NCI-H146 treated with DMSO at 0.1 percent for 48 hours (cell line): ENCODE measurements around the gene GAB3.
"Not testable (repeated sequence)": the region's sequence is repeated elsewhere in the genome, so short reads cannot be mapped to it uniquely, and the experiment has no call there.

Experiments used
- DNase-seq: peaks from one replicate; lab custom pipeline; 2025; ENCODE audit not compliant: unreplicated experiment; lab: John Stamatoyannopoulos, UW

Gene GAB3

DNA sequence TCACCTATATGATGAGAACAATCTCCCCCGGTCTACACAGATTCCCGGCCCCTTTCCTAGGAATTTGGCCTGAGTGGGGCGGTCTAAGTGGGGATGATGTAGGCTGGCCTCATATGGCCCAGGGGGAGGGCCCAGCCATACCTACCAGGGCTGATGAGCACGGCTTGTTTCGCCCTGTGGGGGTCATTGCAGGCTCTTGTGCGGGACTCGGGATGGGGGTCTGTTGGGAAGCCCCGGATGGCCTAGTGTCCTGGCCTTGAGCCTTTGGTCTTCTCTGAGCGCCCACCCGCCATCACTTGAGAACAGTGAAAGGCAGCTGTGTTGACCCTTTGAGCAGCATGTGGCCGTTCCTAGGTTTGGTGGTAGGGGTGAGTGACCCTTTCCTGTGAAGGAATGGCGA is 92.7 kb downstream of the GAB3 start:
- no peak for DNase-seq

DNA sequence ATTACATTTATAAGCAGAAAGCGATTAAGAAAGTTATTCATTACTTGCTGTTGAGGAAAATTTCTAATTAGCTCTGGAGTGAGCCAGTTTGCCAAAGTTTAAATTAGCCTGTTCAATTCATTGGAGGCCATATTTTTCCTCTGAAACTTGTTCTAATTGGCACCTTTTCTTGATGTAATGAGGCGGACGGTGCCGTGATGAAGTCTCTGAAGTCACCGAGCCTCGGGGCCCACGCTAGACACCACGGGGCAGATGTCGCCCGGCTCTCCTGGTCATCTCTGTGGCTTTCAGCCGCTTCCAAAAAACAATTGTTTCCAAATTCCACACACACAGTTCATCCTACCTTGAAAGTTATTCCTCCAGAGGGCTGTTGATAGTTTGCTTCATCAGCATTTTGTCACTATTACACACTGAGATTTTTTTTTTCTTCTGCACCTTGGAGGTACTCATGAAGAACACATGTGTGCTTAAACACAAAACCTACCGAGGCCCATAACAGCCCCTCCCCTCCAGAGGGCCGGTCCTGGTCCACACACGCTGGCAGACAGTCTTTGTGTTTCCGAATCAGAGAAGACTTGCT is 93.6 kb downstream of the GAB3 start:
- DNase-seq = no peak

DNA sequence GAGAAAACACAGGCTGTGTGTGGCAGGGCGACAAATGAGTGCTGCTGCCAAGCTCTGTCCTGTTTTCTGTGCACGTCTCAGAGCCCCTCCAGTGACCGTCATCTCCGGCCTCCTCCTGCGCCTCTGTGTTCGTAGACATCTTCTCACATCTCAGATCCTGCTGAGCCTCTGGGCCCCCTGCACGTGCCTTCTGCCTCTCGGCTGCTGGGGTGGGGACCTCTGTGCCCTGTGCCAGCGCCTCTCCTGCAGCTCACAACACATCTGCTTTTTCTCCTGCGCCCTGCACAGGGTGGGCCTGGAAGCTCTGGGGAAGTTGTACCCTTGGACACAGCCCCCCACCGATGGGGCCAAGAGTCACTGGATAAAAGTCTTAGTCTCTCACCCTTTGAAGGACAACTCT is 95.1 kb downstream of the GAB3 start:
- DNase-seq = no peak

DNA sequence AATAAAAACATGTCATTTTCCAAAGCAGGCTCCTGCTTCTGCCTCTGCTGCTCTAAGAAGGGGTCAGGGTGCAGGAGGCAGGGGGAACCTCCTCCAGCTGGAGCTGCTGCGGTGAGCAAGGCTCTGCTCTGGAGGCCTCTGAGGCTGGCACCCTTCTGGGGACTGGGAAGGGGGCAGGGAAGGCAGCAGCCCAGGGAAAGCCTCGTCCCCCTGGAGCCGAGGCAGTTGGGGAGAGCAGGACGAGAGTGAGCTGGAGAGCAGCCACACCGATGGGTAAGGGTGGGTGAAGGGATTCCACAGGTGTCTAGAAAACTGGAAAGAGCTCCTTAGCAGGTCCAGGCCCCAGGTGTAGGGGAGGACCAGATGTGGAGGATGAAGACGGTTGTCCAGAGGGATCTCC is 95.5 kb downstream of the GAB3 start:
- DNase-seq = no peak

DNA sequence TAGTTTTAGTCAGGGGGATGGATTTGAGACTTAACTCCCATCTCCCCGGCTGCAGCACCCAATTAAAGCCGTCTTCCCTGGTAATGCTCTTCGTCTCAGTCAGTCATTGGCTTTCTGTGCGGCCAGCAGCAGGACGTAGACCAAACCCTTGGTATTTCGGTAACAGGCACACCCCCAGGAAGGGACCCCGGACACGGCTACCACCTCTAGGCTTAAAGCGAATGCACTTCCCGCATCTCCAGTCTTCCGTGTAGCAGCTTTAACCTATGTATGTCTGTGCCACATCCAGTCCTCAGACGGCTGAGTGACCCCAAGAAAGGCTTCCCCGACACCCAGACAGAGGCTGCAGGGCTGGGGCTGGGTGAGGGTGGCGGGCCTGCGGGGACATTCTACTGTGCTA is 96.0 kb downstream of the GAB3 start:
- no peak for DNase-seq

DNA sequence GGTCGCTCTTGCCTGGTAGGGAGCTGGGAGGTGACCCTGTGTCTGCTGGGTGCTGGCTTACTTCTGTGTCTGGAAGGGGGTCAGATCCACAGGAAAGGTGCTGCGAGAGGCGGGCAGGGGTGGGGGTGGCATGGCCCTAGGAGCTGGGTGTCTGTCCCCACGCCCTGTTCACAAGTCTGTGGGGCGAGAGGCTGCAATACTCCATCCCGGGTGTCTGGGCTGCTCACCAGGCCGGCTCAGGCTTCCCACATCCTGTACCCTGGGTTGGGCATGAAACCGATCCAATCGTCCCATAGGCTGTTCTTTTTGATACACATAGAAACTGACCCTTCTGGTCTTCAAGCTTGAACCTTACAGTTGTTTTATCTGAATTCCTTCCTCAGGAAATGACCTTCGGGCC is 96.5 kb downstream of the GAB3 start:
- DNase-seq = no peak

DNA sequence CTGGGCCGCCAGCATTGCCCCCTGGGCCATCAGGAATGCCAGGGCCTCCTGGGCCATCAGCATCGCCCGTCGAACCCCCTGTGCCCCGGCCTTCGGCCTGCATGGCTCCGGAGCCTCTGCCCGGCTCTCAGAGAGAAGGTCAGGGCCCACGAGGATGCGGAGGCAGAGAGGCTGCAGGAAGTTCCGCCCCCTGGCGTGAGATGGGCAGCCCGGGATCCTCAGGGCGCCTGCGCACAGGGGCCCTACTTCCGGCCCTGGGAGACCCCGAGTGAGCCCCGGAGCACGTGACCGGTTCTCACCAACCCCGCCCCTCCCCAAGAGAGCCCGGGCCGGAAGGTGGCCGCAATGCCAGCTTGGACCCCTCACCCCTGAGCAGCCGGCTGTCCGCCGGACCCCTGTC is 97.5 kb downstream of the GAB3 start, which contains the start of gene CTAG2:
CTAG2 (minus strand) TSS at position 167 of the 400 bp plus-strand sequence; CDS start at position 103, 64 bp downstream.
- DNase-seq = not testable (repeated sequence)

DNA sequence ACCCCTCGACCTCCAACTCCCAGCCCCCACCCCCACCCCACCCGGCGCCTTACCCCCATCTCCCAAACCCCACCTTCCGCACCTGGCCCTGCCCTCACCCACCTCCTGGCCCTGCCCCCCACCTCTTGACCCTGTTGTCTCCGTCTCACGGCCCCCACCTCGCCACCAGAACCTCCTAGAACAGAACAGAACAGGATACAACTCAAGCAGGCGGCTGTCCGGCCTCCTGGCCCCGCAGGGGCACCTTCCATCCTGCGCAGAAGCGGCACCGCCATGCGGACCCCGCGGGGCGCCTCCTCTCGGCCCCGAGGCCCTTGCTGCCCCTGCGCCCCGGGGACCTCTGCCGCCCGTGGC is 97.9 kb downstream of the GAB3 start:
- no peak for DNase-seq

DNA sequence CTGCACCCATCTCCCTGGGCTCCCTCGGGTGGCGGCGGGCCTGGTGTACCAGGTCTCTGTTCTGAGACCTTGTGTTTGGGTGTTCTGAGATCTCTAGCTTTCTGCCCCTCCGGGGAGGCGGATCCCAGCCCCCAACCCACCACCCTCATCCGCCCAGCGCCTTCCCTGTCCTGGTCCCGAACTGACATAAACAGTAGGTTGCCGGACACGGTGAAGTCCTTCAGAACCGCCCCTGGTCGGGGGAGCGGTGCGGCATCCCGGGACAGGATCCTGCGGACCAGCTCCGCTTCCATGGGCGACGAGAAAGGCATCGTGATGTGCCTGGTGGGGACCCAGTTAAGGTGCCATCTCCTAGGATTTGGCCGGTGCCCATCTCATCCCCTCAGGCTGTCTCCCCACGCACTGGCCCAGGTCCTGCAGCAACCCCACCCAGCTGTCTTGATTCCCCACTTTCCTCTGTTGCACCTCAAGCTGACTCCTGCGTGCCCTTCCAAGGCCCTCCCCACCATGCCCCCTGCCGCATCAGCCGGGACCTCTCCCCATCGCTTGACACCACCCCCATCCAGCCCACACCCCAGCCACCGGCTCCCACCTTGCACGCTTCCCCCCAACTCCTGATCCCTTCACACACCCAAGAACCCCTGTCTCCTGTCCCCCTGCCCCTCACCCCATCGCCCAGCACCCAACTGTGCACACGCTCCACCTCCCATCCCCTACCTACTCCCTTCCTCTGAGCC is 98.4 kb downstream of the GAB3 start:
- no peak for DNase-seq

DNA sequence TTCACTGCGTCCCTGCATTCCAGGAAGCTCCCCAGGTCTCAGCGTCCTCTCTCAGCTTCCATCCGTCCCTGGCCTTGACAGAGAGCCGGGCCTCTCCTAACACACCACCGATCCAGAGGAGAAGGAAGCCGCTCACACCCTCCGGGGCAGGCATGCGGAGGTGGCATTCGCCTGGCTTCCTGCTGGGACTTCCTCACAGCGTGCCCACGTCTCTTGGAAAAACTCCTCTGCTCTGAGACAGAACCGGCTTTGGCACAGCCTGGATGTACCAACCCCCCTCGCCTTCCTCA is 100.7 kb downstream of the GAB3 start:
- no peak for DNase-seq

DNA sequence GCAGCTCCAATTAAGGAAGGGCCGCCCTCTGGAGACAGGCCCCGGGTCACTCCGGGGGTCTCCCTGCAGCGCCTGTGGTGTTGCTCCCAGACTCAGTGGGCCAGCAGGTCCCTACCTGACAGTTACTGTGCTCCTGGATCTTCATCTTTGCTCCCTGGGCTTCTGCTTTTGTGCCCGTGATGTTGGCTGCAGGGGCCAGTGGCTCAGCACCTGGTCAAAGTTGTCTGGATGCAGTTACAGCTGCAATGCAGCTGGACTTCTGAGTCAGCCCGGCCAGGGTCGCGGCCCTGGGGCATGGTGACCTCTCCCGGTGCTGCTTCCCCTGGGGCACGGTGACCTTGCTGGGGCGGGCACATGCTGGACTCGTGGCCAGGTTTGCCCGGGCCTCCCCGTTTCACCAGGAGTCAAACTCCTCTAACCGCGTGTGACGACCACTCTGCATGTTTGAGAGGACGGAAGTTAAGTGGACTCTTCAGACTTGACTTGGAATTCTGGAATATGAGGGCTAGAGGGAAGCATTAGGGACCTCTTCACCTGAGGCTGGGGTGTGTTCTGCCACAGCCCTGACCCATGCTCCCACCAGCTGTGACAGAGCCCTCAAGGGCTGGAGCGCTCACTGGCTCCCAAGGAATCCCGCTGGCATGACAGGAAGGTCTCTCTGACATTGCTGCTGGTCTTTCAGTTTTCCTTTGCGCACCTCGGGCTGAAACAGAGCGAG is 101.2 kb downstream of the GAB3 start:
- DNase-seq = no peak

DNA sequence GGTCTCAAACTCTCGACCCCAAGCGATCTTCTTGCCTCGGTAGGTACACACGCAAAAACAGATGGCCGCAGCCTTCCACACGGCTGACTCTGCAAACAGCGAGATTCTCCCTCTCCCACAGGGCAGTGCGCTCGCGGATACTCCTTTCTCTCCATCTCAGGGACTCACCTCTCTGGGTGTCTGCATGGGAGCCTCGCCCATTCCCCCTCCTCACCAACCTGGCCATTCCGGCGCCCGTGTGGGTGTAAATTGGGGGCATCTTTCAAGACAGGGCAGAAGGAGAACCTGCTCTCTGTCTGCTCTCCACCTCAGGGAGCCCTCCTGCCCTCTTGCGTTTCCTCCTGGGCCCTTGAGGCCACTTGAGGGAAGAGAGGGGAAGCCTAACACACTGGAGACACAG is 101.9 kb downstream of the GAB3 start:
- DNase-seq = no peak

DNA sequence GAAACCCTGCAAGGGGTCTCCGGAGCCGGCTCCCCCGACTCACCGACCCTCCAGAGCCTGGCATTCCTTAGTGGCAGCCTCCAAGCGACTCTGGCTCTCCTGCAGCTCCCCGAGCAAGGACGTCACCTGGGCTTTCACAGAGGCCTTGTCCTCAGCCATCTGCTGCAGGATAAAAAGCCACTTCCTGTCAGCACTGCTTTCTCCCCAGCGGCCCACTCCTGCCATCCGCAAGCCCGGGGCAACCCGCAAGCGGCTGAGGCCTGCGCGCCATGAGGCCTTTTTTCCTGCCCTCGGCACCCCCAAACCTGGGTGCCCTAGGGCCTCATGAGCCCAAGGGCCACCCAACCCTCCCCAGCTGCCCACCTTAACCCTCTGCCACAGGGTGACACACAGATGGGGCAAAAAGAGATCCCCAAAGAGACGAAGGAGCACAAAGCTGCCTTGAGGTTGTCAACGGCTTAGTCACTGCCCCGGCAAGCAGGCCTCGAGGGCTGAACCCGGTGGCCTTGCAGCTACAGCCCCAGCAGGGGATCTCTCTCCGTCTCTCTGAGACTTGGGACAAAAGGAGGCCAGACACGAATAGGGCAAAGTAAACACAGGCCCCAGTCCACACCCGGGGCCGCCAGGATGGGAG is 105.0 kb downstream of the GAB3 start:
- not testable (repeated sequence) for DNase-seq

DNA sequence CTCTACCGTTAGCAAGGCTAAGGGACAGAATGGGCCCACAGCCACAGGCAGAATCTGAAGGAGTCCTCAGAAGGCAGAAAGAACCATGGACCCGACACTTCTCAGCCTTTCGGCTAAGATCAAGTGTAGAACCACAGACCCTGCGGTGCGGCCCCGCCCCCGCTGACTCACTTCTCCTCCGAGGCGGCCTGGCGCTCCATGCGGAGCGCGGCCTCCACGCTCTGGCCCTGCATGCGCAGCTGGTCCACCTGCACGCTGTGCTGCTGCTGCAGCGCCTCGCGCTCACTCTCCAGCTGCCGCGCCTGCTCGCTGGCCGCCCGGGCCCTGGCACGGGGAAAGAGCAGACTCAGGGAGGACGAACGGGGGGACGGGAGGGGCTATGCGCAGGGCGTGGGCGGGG is 107.2 kb downstream of the GAB3 start:
- DNase-seq = not testable (repeated sequence)

DNA sequence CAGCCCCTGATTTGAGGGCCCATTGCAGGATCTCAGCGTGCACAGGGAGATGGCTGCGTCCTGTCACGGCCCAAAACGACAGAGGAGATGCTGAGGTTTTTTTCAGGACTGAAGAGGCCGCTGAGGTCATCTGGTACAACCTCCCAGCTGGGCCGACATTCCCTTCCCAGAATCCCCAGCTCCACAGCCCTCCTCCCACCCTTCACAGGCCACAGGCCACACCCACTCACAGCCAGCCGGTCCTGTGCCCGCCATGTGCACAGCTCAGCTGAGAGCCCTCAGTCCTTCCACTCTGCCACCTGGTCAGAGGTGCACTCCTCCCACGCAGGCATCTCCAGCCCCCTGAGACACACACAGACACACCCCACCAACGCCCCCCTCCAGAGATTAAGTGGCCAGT is 109.1 kb downstream of the GAB3 start:
- not testable (repeated sequence) for DNase-seq

DNA sequence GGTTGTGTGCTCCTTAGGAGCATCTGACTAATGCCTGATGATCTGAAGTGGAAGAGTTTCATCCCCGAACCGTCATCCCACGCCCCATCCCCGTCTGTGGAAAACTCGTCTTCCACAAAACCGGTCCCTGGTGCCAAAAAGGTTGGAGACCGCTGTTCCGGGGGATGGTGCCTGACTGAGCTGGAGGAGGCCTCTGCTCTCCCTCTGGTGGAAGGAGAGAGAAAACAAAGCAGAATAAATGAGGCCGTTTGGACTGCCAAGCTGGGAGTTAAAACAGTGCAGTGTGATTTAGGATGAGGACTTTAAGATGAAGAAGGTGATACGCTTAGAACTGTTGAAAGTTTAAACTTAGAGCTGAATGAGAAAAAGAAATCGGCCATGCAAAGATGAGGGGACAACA is 117.2 kb downstream of the GAB3 start:
- DNase-seq = not testable (repeated sequence)

DNA sequence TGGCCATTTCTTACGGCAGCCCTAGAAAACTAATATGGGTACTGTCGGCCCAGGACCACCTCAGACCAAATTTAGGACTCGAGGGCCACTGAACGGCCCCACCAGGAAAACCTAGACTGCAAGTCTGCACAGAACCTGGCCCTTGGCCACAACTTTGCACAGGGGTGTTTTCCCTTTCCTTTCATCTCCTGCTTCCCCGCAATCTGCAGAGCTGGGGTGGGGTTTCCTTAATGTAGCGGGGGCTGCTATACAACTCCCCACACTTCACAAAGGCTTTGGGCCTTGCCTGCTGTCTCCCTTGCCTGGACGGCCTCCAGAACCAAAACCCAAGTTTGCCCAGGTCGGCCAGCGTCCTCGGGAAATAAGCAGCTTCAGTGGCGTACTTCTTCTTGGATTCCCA is 119.9 kb downstream of the GAB3 start:
- not testable (repeated sequence) for DNase-seq

DNA sequence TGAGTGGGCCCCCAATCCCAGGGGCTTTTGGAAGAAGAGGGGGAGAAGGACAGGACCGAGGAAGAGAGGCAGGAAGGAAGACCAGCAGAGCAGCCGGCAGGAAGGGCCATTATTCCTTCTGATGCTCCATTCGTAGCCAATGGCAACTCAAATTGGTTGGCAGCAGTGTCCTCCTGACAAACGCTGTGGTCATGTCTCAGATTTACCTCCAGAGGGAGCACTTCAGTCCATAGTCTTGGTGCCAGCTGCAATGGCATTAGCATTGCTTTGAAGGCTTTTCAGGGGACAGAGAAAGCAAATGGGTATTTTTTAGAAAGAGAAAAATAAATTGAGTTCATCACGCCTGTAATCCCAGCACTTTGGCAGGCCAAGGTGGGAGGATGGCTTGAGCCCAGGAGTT is 121.9 kb downstream of the GAB3 start:
- not testable (repeated sequence) for DNase-seq
